Sigmoid colon (tissue), 7 donors: Measurements from ENCODE around the gene NRG4. TPM values are rescaled to one million over a fixed set of nuclear protein-coding genes. Genes with fewer than 3 reads are reported as not detected.

Experiments
- DNase-seq: peaks from one replicate; pipeline ENCODE4 v3.0.0-alpha.2; 2019
- H3K27ac ChIP-seq, 4 donors: fragments of 200-600 bp; sonication (generic); one replicate each; pipeline ENCODE4 v1.5.1; 2016 to 2019; ENCODE audit warnings: mild to moderate bottlenecking in 1 of 4
- H3K27me3 ChIP-seq, 3 donors: fragments of 200-600 bp; sonication (generic); one replicate each; pipeline ENCODE4 v1.5.1; 2019; ENCODE audit warnings: mild to moderate bottlenecking in 1 of 3
- H3K36me3 ChIP-seq, 4 donors: fragments of 200-600 bp; sonication (generic); one replicate each; pipeline ENCODE4 v1.5.1; 2016 to 2019
- H3K4me1 ChIP-seq, 4 donors: fragments of 200-600 bp; sonication (generic); one replicate each; pipeline ENCODE4 v1.5.1; 2017 to 2019
- H3K4me3 ChIP-seq, 4 donors: fragments of 200-600 bp; sonication (generic); one replicate each; pipeline ENCODE4 v1.5.1; 2017 to 2019; ENCODE audit warnings: mild to moderate bottlenecking in 2 of 4, moderate library complexity in 1 of 4
- H3K9me3 ChIP-seq, 4 donors: fragments of 200-600 bp in 3 of 4; sonication (generic) in 3 of 4; one replicate each; pipeline versions ENCODE4 v1.5.1 to v1.6.1; 2013 to 2019
- CTCF ChIP-seq, 4 experiments: fragments of 450-650 bp in 3 of 4; fragments of 200-600 bp in 1 of 4; IDR thresholded peaks; one replicate each; pipeline ENCODE4 v1.5.1; 2016 to 2019; ENCODE audit warnings: antibody characterized with exemption in 4 of 4, mild to moderate bottlenecking in 3 of 4, moderate library complexity in 2 of 4
- EP300 ChIP-seq, 4 donors: sonication (generic); formaldehyde crosslinking; IDR thresholded peaks; one replicate each; pipeline ENCODE4 v1.6.1; 2017; ENCODE audit warnings: antibody characterized with exemption in 4 of 4
- POLR2A ChIP-seq, 2 donors: fragments of 450-650 bp; IDR thresholded peaks; one replicate each; pipeline ENCODE4 v1.6.1; 2016; ENCODE audit warnings: antibody characterized with exemption in 2 of 2, mild to moderate bottlenecking in 2 of 2, moderate library complexity in 2 of 2
- POLR2AphosphoS5 ChIP-seq, 4 donors: sonication (generic); formaldehyde crosslinking; IDR thresholded peaks; one replicate each; pipeline ENCODE4 v1.6.1; 2017; ENCODE audit warnings: antibody characterized with exemption in 4 of 4
- WGBS, 2 donors: extraction: QIAGEN DNeasy Blood & Tissue Kit; methylation state at CpG; one replicate each; pipeline ENCODE4 v1.1.7; 2013; 5-methylcytosine and 5-hydroxymethylcytosine counted together
- intact Hi-C: fragments of 100-400 bp; cut with DNase I; formaldehyde crosslinking; loops from one replicate; pipeline ENCODE4 v1.15.1; 2023
- polyA plus RNA-seq, 3 donors: library from polyadenylated mRNA; stranded (reverse); fragments of 200-250 nt; gene quantifications; one replicate each; pipeline ENCODE4 v1.2.3, GENCODE V29; 2013
- total RNA-seq, 4 donors: library from RNA; depleted of rRNA; stranded (reverse); fragments of >200 nt; gene quantifications; one replicate each; pipeline ENCODE4 v1.1.0, GENCODE V29; 2016
- donor health status: healthy with polysubstance abuse.
- donor health status: Bipolar disorder and iron deficiency.
- donor health status: healthy.

The NRG4 gene
- total and polyA plus RNA-seq, 7 donors: 0.76 to 3.9 (median 3.0) TPM; not detected in 4

DNA sequence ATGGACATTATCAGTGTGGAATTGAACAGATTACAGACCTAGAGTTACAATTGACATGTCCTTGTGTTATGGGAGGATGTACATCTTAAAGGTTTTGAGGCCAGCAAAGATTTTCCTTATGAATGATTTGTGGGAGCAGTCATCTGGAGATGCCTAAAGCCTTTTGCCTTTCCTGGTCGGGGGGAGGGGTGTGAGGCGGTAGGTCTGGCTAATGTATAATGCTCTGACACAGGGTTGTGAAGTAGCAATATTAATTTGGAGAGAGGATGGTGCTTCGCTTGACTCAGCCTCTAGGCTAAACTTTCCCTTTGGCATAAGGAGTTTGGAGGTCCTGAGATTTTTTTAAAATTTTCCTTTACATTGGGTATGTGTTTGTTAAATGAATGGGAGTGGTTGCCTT is 85.3 kb downstream of the NRG4 start:
- intact Hi-C loops: no loop called here
- DNase-seq: no peak

DNA sequence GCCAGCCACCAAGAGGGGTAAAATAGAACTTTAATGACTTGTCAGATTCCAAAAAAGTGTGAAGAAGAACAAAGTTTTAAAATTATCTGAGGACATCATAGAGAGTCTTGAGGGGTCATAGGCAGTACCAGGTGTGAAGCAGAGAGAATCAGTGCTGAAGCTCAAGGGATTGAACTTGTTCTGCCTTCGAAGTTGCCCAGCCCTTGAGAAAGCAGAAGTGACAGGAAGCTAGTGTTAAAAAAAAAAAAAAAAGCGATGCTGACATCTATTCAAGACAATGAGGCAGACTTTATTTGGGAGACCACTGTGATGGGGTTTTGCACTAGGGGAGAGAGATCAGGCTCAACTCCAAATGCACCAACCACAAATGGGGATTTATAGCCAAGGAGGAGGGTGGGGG is 86.8 kb downstream of the NRG4 start:
- Histone ChIP-seq H3K4me1 (peaks cover 0 to 36% (median 27%) of the 10 kb centered on the region in 4 donors), H3K4me3 (no peak overlapping the region), H3K27me3 (no peaks in the 10 kb centered on the region), H3K27ac (no peak overlapping the region), H3K36me3 (peaks cover 0 to 9% (median 0%) of the 10 kb centered on the region in 4 donors), H3K9me3 (no peaks in the 10 kb centered on the region)
- no peak for DNase-seq
- TF ChIP-seq CTCF (IDR thresholded peaks at IDR 0.05) (no peak), EP300 (IDR thresholded peaks at IDR 0.05) (no peak), POLR2A (IDR thresholded peaks at IDR 0.05) (no peak), POLR2AphosphoS5 (IDR thresholded peaks at IDR 0.05) (no peak)
- intact Hi-C loops: no loop called here
- 47 to 83% methylated on average over 2 of the region's 2 CpGs for WGBS, 2 donors

More for the DNA sequence above, 85.3 kb downstream of the NRG4 start:
- no peak overlapping the region for H3K27ac ChIP-seq
- no peaks in the 10 kb centered on the region for H3K27me3 ChIP-seq
- peaks cover 0 to 34% (median 23%) of the 10 kb centered on the region in 4 donors for H3K4me1 ChIP-seq
- no peak overlapping the region for H3K4me3 ChIP-seq
- TF ChIP-seq CTCF (IDR thresholded peaks at IDR 0.05) (no peak), POLR2A (IDR thresholded peaks at IDR 0.05) (no peak), EP300 (IDR thresholded peaks at IDR 0.05) (no peak)
- peaks cover 0 to 21% (median 0%) of the 10 kb centered on the region in 4 donors for H3K36me3 ChIP-seq
- H3K9me3 ChIP-seq: no peaks in the 10 kb centered on the region
- WGBS, 2 donors: 94% methylated on average over 3 of the region's 3 CpGs

- peaks cover 0 to 36% (median 27%) of the 10 kb centered on the region in 4 donors for H3K4me1 ChIP-seq
- H3K27ac ChIP-seq: no peak overlapping the region
- TF ChIP-seq POLR2AphosphoS5 (IDR thresholded peaks at IDR 0.05) (no peak), POLR2A (IDR thresholded peaks at IDR 0.05) (no peak), CTCF (IDR thresholded peaks at IDR 0.05) (no peak), EP300 (IDR thresholded peaks at IDR 0.05) (no peak)
Measured at GRCh38 chr15:75924576-75924975, 87.6 kb downstream of the NRG4 start.

DNA sequence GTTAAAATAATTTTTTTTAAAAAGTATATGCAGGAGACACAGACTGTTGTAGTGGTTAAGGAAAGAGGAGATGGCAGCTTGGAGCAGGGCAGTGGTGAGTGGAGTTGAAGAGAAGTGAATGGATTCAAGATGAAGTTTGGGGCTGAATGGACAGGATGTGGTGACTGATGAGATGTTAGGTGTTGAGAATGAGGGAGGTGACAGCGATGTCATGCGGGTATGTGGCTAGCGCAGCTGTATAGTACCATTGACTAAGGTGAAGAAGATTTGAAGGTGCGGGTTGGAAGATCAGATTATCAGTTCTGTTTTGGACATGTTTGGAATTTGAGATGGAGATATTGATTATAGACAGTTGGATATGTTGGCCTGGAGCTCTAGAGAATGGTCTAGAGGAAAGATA is 88.5 kb downstream of the NRG4 start:
- Histone ChIP-seq H3K4me1 (peaks cover 0 to 36% (median 27%) of the 10 kb centered on the region in 4 donors), H3K27ac (no peak overlapping the region), H3K36me3 (no peaks in the 10 kb centered on the region), H3K9me3 (no peaks in the 10 kb centered on the region), H3K4me3 (no peak overlapping the region), H3K27me3 (no peaks in the 10 kb centered on the region)
- TF ChIP-seq CTCF (IDR thresholded peaks at IDR 0.05) (no peak), EP300 (IDR thresholded peaks at IDR 0.05) (no peak), POLR2A (IDR thresholded peaks at IDR 0.05) (no peak), POLR2AphosphoS5 (IDR thresholded peaks at IDR 0.05) (no peak)
- DNase-seq: no peak
- intact Hi-C loops: no loop called here
- 92 to 93% methylated on average over 4 of the region's 4 CpGs for WGBS, 2 donors

More at GRCh38 chr15:75924576-75924975, 87.6 kb downstream of the NRG4 start:
- no peak for DNase-seq
- Histone ChIP-seq H3K36me3 (peaks cover 0 to under 1% (median 0%) of the 10 kb centered on the region in 4 donors), H3K9me3 (no peaks in the 10 kb centered on the region), H3K4me3 (no peak overlapping the region), H3K27me3 (no peaks in the 10 kb centered on the region)
- WGBS, 2 donors: 95 to 96% methylated on average over 1 of the region's 1 CpG
- intact Hi-C loops: no loop called here
